H9 (cell line): ENCODE results near the gene PRAC2. TPM values are rescaled to one million over a fixed set of nuclear protein-coding genes. Genes with fewer than 3 reads are reported as not detected.

Experiments
- DNase-seq: peaks from one replicate; pipeline ENCODE4 v3.0.0-alpha.2; 2017
- H2AFZ ChIP-seq: one replicate; pipeline ENCODE4 v1.6.1; 2013; ENCODE audit warnings: mild to moderate bottlenecking, low read length, control low read depth, moderate library complexity
- H2AK5ac ChIP-seq: 2 replicates; pipeline ENCODE4 v1.6.1; 2013; ENCODE audit warnings: low read length, control low read depth, mixed read lengths; ENCODE audit not compliant: insufficient read length
- H2BK120ac ChIP-seq: one replicate; pipeline ENCODE4 v1.6.1; 2013; ENCODE audit warnings: low read depth, mild to moderate bottlenecking, low read length, control low read depth, inconsistent platforms; ENCODE audit not compliant: poor library complexity, severe bottlenecking
- H2BK12ac ChIP-seq: 2 replicates; pipeline ENCODE4 v1.6.1; 2013; ENCODE audit warnings: low read length, control low read depth, mixed read lengths, low read depth; ENCODE audit not compliant: insufficient read length
- H2BK15ac ChIP-seq: 2 replicates; pipeline ENCODE4 v1.6.1; 2013; ENCODE audit warnings: low read depth, low read length, control low read depth
- H2BK20ac ChIP-seq: one replicate; pipeline ENCODE4 v1.6.1; 2013; ENCODE audit warnings: low read depth, mild to moderate bottlenecking, low read length, control low read depth, inconsistent platforms; ENCODE audit not compliant: poor library complexity, severe bottlenecking
- H2BK5ac ChIP-seq: 2 replicates; pipeline ENCODE4 v1.6.1; 2013; ENCODE audit warnings: low read length, control low read depth, mixed read lengths; ENCODE audit not compliant: insufficient read length
- H3K14ac ChIP-seq: 2 replicates; pipeline ENCODE4 v1.6.1; 2013; ENCODE audit warnings: low read length, control low read depth; ENCODE audit not compliant: insufficient read depth
- H3K18ac ChIP-seq: 2 replicates; pipeline ENCODE4 v1.6.1; 2013; ENCODE audit warnings: low read depth, mild to moderate bottlenecking, mixed read lengths, low read length, control low read depth; ENCODE audit not compliant: insufficient read length
- H3K23ac ChIP-seq: 2 replicates; pipeline ENCODE4 v1.6.1; 2013; ENCODE audit warnings: low read length, control low read depth, mixed read lengths, low read depth; ENCODE audit not compliant: insufficient read length
- H3K23me2 ChIP-seq: 2 replicates; pipeline ENCODE4 v1.6.1; 2013; ENCODE audit warnings: low read depth, mild to moderate bottlenecking, mixed read lengths, low read length, control low read depth; ENCODE audit not compliant: insufficient read length, poor library complexity, severe bottlenecking
- H3K27ac ChIP-seq: 2 replicates; pipeline ENCODE4 v1.5.1; 2013; ENCODE audit warnings: low read length, control low read depth, mixed read lengths, low read depth; ENCODE audit not compliant: insufficient read length
- H3K27me3 ChIP-seq: 2 replicates; pipeline ENCODE4 v1.6.1; 2013; ENCODE audit warnings: low read length, control low read depth, inconsistent platforms; ENCODE audit not compliant: insufficient read depth
- H3K4ac ChIP-seq: 2 replicates; pipeline ENCODE4 v1.6.1; 2013; ENCODE audit warnings: low read depth, mild to moderate bottlenecking, control low read depth, inconsistent platforms, low read length, moderate library complexity
- H3K4me1 ChIP-seq: 2 replicates; pipeline ENCODE4 v1.6.1; 2013; ENCODE audit warnings: low read length, control low read depth, inconsistent platforms; ENCODE audit not compliant: insufficient read depth
- H3K4me2 ChIP-seq: 2 replicates; pipeline ENCODE4 v1.6.1; 2013; ENCODE audit warnings: low read length, control low read depth, mixed read lengths; ENCODE audit not compliant: insufficient read length, insufficient read depth
- H3K56ac ChIP-seq: 2 replicates; pipeline ENCODE4 v1.6.1; 2013; ENCODE audit warnings: low read depth, mild to moderate bottlenecking, mixed read lengths, low read length, control low read depth; ENCODE audit not compliant: insufficient read length
- H3K79me1 ChIP-seq: 2 replicates; pipeline ENCODE4 v1.6.1; 2013; ENCODE audit warnings: low read depth, mild to moderate bottlenecking, moderate library complexity, low read length, control low read depth, inconsistent platforms; ENCODE audit not compliant: insufficient read depth, poor library complexity, severe bottlenecking
- H3K79me2 ChIP-seq: 2 replicates; pipeline ENCODE4 v1.6.1; 2013; ENCODE audit warnings: low read length, control low read depth, inconsistent platforms; ENCODE audit not compliant: insufficient read depth
- H3K9ac ChIP-seq: 2 replicates; pipeline ENCODE4 v1.6.1; 2013; ENCODE audit warnings: low read length, control low read depth, mixed read lengths; ENCODE audit not compliant: insufficient read length; ENCODE audit errors: extremely low read depth
- H3K9me3 ChIP-seq: one replicate; pipeline ENCODE4 v1.6.1; 2013; ENCODE audit warnings: low read depth, low read length, inconsistent platforms; ENCODE audit not compliant: control insufficient read depth
- H3T11ph ChIP-seq: one replicate; pipeline ENCODE4 v1.6.1; 2013; ENCODE audit warnings: mild to moderate bottlenecking, low read length, control low read depth, inconsistent platforms
- H4K20me1 ChIP-seq: one replicate; pipeline ENCODE4 v1.6.1; 2013; ENCODE audit not compliant: control insufficient read depth, insufficient read length, insufficient read depth
- H4K5ac ChIP-seq: 2 replicates; pipeline ENCODE4 v1.6.1; 2013; ENCODE audit warnings: low read depth, mild to moderate bottlenecking, mixed read lengths, low read length, control low read depth; ENCODE audit not compliant: insufficient read length
- H4K8ac ChIP-seq: replicated peaks from 2 replicates; pipeline ENCODE4 v1.6.1; 2013; ENCODE audit warnings: low read length, control low read depth, mixed read lengths, low read depth; ENCODE audit not compliant: insufficient read length
- H4K91ac ChIP-seq: 2 replicates; pipeline ENCODE4 v1.6.1; 2013; ENCODE audit warnings: low read depth, mild to moderate bottlenecking, moderate library complexity, mixed read lengths, low read length, control low read depth; ENCODE audit not compliant: insufficient read length
- H3K27ac Mint-ChIP-seq, 3 experiments: 2 replicates in 2 of 3; 3 replicates in 1 of 3; pipeline ENCODE4 v1.8.0; 2020 to 2021; ENCODE audit warnings: mixed read lengths in 3 of 3, mild to moderate bottlenecking in 1 of 3, moderate library complexity in 1 of 3
- H3K27me3 Mint-ChIP-seq: 2 replicates; pipeline ENCODE4 v1.8.0; 2021; ENCODE audit warnings: low read depth, mild to moderate bottlenecking, moderate library complexity, mixed read lengths
- H3K36me3 Mint-ChIP-seq, 3 experiments: 2 replicates in 2 of 3; 3 replicates in 1 of 3; pipeline ENCODE4 v1.8.0; 2020 to 2021; ENCODE audit warnings: low read depth in 3 of 3, mixed read lengths in 3 of 3; ENCODE audit not compliant: insufficient read depth in 1 of 3
- H3K4me1 Mint-ChIP-seq, 2 experiments: 2 replicates each; pipeline ENCODE4 v1.8.0; 2020; ENCODE audit warnings: mixed read lengths in 2 of 2
- H3K4me3 Mint-ChIP-seq, 2 experiments: 2 replicates in 1 of 2; 3 replicates in 1 of 2; pipeline ENCODE4 v1.8.0; 2020 to 2021; ENCODE audit warnings: mild to moderate bottlenecking in 2 of 2, mixed read lengths in 2 of 2, moderate library complexity in 1 of 2
- H3K9me3 Mint-ChIP-seq, 2 experiments: 2 replicates in 1 of 2; 3 replicates in 1 of 2; pipeline ENCODE4 v1.8.0; 2020; ENCODE audit warnings: mild to moderate bottlenecking in 2 of 2, mixed read lengths in 2 of 2, moderate library complexity in 1 of 2
- CTCF ChIP-seq: fragments of 200-600 bp; sonication (generic); conservative IDR thresholded peaks from 3 replicates; pipeline ENCODE4 v1.8.0; 2021; ENCODE audit warnings: antibody characterized with exemption, mild to moderate bottlenecking
- WGBS: extraction: QIAGEN DNeasy Blood & Tissue Kit; methylation state at CpG from one replicate; pipeline ENCODE4 v1.1.7; 2013; ENCODE audit warnings: missing lambda C conversion rate, low lambda C conversion rate, mixed read lengths; ENCODE audit not compliant: insufficient read length; ENCODE audit errors: extremely low coverage; 5-methylcytosine and 5-hydroxymethylcytosine counted together
- total RNA-seq: library from RNA; stranded (reverse); gene quantifications from 2 replicates; pipeline ENCODE4 v1.2.1, GENCODE V29; 2021

Gene PRAC2
- total RNA-seq, 1 experiment from 2014 or later, result not detected

DNA sequence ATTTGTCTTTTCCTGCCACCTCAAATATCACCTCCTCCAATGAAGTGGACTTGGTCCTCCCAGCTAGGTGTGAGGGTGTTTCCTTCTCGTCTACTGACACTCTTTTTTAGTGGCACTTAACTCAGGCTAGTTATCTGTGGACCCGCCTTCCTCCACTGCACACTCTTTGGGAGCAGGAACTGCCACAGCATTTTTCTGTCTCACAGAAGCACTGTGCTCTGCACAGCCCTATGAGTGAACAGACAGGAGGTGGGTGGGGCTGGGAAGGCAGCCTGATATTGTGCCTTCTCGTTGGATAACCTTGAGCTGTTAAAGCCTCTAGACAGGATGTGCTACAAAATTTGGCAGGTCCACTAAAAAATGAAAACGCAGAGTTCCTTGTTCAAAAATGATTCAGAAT is 37.4 kb downstream of the PRAC2 start:
- Histone ChIP-seq H3K9me3 (no peaks in the 10 kb centered on the region), H3T11ph (no peak overlapping the region), H2BK20ac (no peak overlapping the region), H4K91ac (no peak overlapping the region), H3K27me3 (peaks cover 41% of the 10 kb centered on the region), H2BK120ac (no peak overlapping the region), H2AK5ac (no peak overlapping the region), H3K4ac (no peak overlapping the region), H3K23ac (no peak overlapping the region), H3K23me2 (no peaks in the 10 kb centered on the region), H2BK15ac (no peak overlapping the region), H3K4me2 (no peak overlapping the region), H3K9ac (no peak overlapping the region), H3K14ac (no peak overlapping the region), H3K56ac (no peak overlapping the region), H2BK5ac (no peak overlapping the region), H3K4me1 (no peaks in the 10 kb centered on the region), H4K8ac (no peak overlapping the region), H4K20me1 (no peaks in the 10 kb centered on the region), H3K79me1 (no peaks in the 10 kb centered on the region), H3K18ac (no peak overlapping the region), H4K5ac (no peak overlapping the region), H2AFZ (no peak overlapping the region), H3K27ac (no peak overlapping the region), H3K79me2 (no peaks in the 10 kb centered on the region), H2BK12ac (no peak overlapping the region)
- no peaks in the 10 kb centered on the region for H3K4me1 Mint-ChIP-seq
- H3K9me3 Mint-ChIP-seq, result no peaks in the 10 kb centered on the region
- H3K36me3 Mint-ChIP-seq, result no peaks in the 10 kb centered on the region
- no CpG with 5 or more reads among the region's 4 CpGs for WGBS
- H3K27me3 Mint-ChIP-seq, result peaks cover 99% of the 10 kb centered on the region
- no peak overlapping the region for H3K27ac Mint-ChIP-seq
- DNase-seq, result no peak
- H3K4me3 Mint-ChIP-seq, result no peak overlapping the region
- no peak for TF ChIP-seq CTCF
